NT2/D1 (cell line): ENCODE results near the gene ANO1.

Source experiments
- SUZ12 ChIP-seq: IDR thresholded peaks from 2 replicates; pipeline ENCODE4 v1.6.1; 2011; ENCODE audit not compliant: insufficient read length, insufficient read depth; ENCODE audit errors: extremely low read depth
- YY1 ChIP-seq: IDR thresholded peaks from 2 replicates; pipeline ENCODE4 v1.6.1; 2011; ENCODE audit not compliant: insufficient read length, insufficient read depth
- ZNF274 ChIP-seq: IDR thresholded peaks from 2 replicates; pipeline ENCODE4 v1.6.1; 2011; ENCODE audit warnings: mild to moderate bottlenecking, low read depth, low read length

DNA sequence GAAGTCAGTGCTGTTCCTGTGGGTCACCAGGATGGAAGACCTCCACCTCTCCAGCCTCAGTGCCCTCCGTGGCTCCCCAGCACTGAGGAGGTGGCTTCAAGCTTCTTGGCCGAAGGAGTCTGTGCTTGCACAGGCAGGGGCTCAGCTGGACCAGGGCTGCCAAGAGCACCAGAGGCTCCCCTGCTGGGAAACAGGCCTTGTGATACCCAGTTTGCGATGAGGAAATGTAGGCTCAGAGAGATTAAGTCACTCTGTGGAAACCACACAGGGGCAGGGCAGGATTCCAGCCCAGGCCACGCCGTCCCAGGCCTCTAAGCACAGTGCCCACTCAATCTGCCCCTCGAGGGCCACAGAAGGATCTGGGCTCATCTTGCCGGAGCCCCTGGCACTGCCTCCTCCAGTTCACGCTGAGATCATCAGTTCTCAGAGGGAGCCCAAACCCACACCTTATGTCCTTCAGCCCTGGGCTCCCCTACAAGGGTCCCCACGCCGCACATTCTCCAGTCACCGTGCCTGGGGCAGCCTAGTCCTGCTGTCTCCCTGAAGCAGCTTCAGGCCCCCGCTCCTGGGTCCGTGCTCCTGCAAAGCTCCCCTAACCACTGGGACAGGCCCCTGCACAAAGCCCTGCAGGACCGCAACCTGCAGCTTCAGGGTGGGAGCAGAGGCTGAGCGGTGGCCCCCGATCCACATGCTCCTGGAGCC, 21.6 kb downstream of the ANO1 start:
- TF ChIP-seq ZNF274 (no peak), YY1 (no peak), SUZ12 (no peak)
